K562 (cell line): ENCODE measurements around the gene MDH2. TPM values are rescaled to one million over a fixed set of nuclear protein-coding genes. Genes with fewer than 3 reads are reported as not detected.

ENCODE experiments used
- CHAMP1 ChIP-seq: fragments of 450-650 bp; IDR thresholded peaks from 2 replicates; pipeline ENCODE4 v1.6.1; 2016; ENCODE audit warnings: mild to moderate bottlenecking
- DEAF1 ChIP-seq: fragments of 450-650 bp; formaldehyde crosslinking; IDR thresholded peaks from 2 replicates; pipeline ENCODE4 v1.4.0; 2020; ENCODE audit warnings: mild to moderate bottlenecking, moderate library complexity
- ETV6 ChIP-seq, 3 experiments: fragments of 150-350 bp in 1 of 3; sonication (generic) in 1 of 3; formaldehyde crosslinking in 1 of 3; IDR thresholded peaks; 2 replicates each; pipeline versions ENCODE4 v1.6.1 to v1.8.0; 2014 to 2022; ENCODE audit warnings: borderline replicate concordance in 2 of 3, low read depth in 2 of 3, antibody characterized with exemption in 1 of 3, low read length in 1 of 3, mild to moderate bottlenecking in 1 of 3, missing genetic modification reagents in 1 of 3
- HOXB6 ChIP-seq: fragments of 250-450 bp; sonication (Bioruptor Pico); IDR thresholded peaks from 2 replicates; pipeline ENCODE4 v1.5.1; 2022; ENCODE audit warnings: mild to moderate bottlenecking, borderline replicate concordance
- LARP7 ChIP-seq: fragments of 450-650 bp; IDR thresholded peaks from 2 replicates; pipeline ENCODE4 v1.6.1; 2016
- MCM3 ChIP-seq: fragments of 450-650 bp; IDR thresholded peaks from 2 replicates; pipeline ENCODE4 v1.6.1; 2016
- MED1 ChIP-seq: sonication (generic); formaldehyde crosslinking; IDR thresholded peaks from 2 replicates; pipeline ENCODE4 v1.8.1; 2023; ENCODE audit warnings: missing genetic modification reagents, borderline replicate concordance
- MGA ChIP-seq: fragments of 450-650 bp; IDR thresholded peaks from 2 replicates; pipeline ENCODE4 v1.6.1; 2016; ENCODE audit warnings: mild to moderate bottlenecking, moderate library complexity
- PTTG1 ChIP-seq: fragments of 450-650 bp; IDR thresholded peaks from 2 replicates; pipeline ENCODE4 v1.6.1; 2016; ENCODE audit warnings: low read depth, mild to moderate bottlenecking, missing genetic modification characterization, missing compliant biosample characterization
- SMARCE1 ChIP-seq: fragments of 450-650 bp; IDR thresholded peaks from 2 replicates; pipeline ENCODE4 v1.7.1; 2016; ENCODE audit warnings: mild to moderate bottlenecking
- ZNF695 ChIP-seq: fragments of 450-650 bp; formaldehyde crosslinking; IDR thresholded peaks from 2 replicates; pipeline ENCODE4 v1.4.0; 2020; ENCODE audit warnings: mild to moderate bottlenecking, moderate library complexity
- ZSCAN32 ChIP-seq: fragments of 450-650 bp; formaldehyde crosslinking; IDR thresholded peaks from 2 replicates; pipeline ENCODE4 v1.4.0; 2020; ENCODE audit warnings: mild to moderate bottlenecking, moderate library complexity
- polyA plus RNA-seq, 8 experiments: library from polyadenylated mRNA; depleted of rRNA in 4 of 8; stranded (reverse) in 5 of 8; unstranded in 3 of 8; fragments of >200 nt; fragmentation: Nextera tagmentation in 2 of 8; fragmentation: Illumina TruSeq in 1 of 8; extraction: Ambion mirVana in 2 of 8; extraction: Trizol in 1 of 8; gene quantifications; 2 replicates each; pipeline versions ENCODE4 v1.2.1 to v1.2.3, GENCODE V29; 2011 to 2014; ENCODE audit warnings: inconsistent platforms in 1 of 8, missing spikeins in 1 of 8
- total RNA-seq, 7 experiments: library from RNA; depleted of rRNA in 6 of 7; stranded (reverse); fragments of >200 nt in 6 of 7; fragmentation: Illumina TruSeq in 2 of 7; extraction: Trizol in 2 of 7; gene quantifications; 2 replicates each; pipeline versions ENCODE4 v1.2.1 to v1.2.3, GENCODE V29; 2011 to 2021; ENCODE audit warnings: low replicate concordance in 1 of 7

Gene MDH2
- total and polyA plus RNA-seq, 9 of the 15 experiments (the other 6 are each of a cell fraction or from before 2014, with no cell fraction given): 106 to 701 (median 242) TPM

GRCh38 chr7:76016191-76016947 is 31.5 kb upstream of the MDH2 start (continued):
- TF ChIP-seq MGA (no peak), ETV6 (IDR thresholded peaks at IDR 0.05; ENCODE audit: borderline replicate concordance in 1 of 2, low read depth in 2 of 2, low read length in 1 of 2) (no peak), ETV6 (CRISPR knock-in tag; IDR thresholded peaks at IDR 0.05; ENCODE audit: borderline replicate concordance) (no peak), ZSCAN32 (CRISPR knock-in tag) (no peak), MED1 (no peak), HOXB6 (peak; percentile 95), CHAMP1 (no peak), MCM3 (no peak), DEAF1 (CRISPR knock-in tag) (no peak), ZNF695 (no peak), PTTG1 (tag) (no peak), LARP7 (no peak), SMARCE1 (no peak)
